ENCODE results near the gene FUCA1. TPM values are rescaled to one million over a fixed set of nuclear protein-coding genes. Genes with fewer than 3 reads are reported as not detected.
A peak's percentile ranks its signal among the peaks of the same experiment; 100 is the strongest.
"Not testable (repeated sequence)": the region's sequence is repeated elsewhere in the genome, so short reads cannot be mapped to it uniquely, and the experiment has no call there.

FUCA1 gene
- total and polyA plus RNA-seq, 3 experiments from 2014 or later, result 14.1 to 17.2 (median 15.7) TPM

DNA sequence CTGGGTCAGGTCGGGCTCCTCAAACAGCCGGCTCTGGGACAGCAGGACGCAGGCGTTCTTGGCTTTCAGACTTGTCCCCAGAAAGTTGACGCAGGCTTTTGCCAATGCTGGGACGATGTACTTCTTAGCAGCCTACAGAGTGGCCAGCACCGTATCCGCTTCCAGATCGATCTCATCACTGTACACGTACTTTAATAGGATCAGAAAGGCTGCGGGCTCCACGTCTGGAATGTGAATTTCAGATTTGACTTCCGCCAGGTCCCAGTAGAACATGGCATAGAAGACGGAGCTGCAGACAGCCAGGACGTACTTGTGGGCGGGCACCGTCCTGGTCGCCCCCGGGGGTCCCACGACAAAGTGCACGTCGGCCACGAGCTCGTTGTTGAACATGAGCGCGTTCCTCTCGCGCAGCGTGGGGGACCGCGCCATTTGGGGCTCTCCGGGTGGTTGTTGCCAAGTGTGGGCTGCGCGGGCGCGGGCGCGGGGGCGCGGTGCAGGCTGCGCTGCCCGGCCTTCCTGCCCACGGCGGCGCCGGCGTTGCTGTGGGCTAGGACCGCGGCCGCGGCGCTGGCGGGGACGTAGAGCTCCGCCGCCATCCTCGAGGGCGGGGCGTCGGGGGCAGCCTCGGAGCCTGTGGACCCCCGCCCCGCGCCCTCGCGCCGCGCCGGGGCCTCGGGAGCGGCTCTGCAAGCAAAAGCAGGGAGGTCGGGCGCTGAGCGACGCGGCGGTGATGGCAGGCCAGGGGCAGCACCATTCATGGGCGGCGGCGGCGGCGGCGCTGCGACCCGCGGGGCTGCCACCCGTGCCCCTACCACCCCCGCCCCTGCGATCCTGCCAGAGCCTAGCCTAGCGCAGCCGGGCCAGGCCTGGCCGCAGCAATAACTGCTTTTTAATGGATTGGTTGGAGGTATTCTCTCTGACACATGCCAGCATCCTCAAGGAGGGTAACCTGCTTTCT lies 34.5 kb upstream of the FUCA1 start:
- Mint-ChIP-seq H3K27me3 (peaks cover 7 to 32% of the 10 kb centered on the region in 2 donors), H3K27ac (no peak overlapping the region), H3K4me1 (peaks cover 24 to 29% (median 29%) of the 10 kb centered on the region in 3 donors), H3K9me3 (no peaks in the 10 kb centered on the region), H3K36me3 (no peaks in the 10 kb centered on the region), H3K4me3 (peak overlapping the region in 1 of 7 donors; percentile 74)
- Histone ChIP-seq H3K9me3 (ENCODE audit: low read length) (no peaks in the 10 kb centered on the region), H3K4me3 (ENCODE audit: low read length) (no peak overlapping the region), H3K4me1 (ENCODE audit: insufficient read depth, low read length) (peaks cover 6% of the 10 kb centered on the region), H3K36me3 (ENCODE audit: insufficient read depth, low read length) (no peaks in the 10 kb centered on the region), H3K27ac (ENCODE audit: low read depth, low read length) (no peak overlapping the region), H3K27me3 (ENCODE audit: insufficient read depth, low read length, poor library complexity, severe bottlenecking) (no peaks in the 10 kb centered on the region)
- DNase-seq, result no peak
- CTCF ChIA-PET, result interaction anchor here (0.5 kb wide), 1 partner anchor 117 kb away, joined by 3 read pairs; no protein-coding TSS in a partner anchor
- POLR2A ChIA-PET, result no interaction called here

DNA sequence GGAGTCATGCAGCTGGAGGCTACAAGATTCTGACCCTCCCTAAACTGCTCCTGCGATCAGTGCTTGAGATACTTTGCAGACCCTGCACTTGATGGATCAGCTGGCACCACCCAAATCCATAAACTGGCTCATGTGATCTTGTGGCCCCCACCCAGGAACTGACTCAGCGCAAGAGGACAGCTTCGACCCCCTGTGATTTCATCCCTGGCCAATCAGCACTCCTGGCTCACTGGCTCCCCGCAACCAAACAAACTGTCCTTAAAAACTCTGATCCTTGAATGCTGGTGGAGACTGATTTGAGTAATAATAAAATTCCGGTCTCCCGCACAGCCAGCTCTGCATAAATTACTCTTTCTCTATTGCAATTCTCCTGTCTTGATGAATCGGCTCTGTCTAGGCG lies 31.9 kb upstream of the FUCA1 start:
- Mint-ChIP-seq H3K27me3 (peaks cover 11 to 22% of the 10 kb centered on the region in 2 donors), H3K27ac (peak overlapping the region in 5 of 8 donors; percentile 7 to 95 (median 78)), H3K4me1 (peaks cover 34 to 37% (median 37%) of the 10 kb centered on the region in 3 donors), H3K4me3 (peak overlapping the region in 1 of 7 donors; percentile 9)
- POLR2A ChIA-PET; H3K9me3 Mint-ChIP-seq; H3K27me3 ChIP-seq (ENCODE audit: insufficient read depth, low read length, poor library complexity, severe bottlenecking); CTCF ChIA-PET; H3K36me3 ChIP-seq (ENCODE audit: insufficient read depth, low read length); H3K36me3 Mint-ChIP-seq; DNase-seq; H3K4me3 ChIP-seq (ENCODE audit: low read length); H3K27ac ChIP-seq (ENCODE audit: low read depth, low read length); H3K9me3 ChIP-seq (ENCODE audit: low read length): not testable (repeated sequence)
- peaks cover 21% of the 10 kb centered on the region for H3K4me1 ChIP-seq (ENCODE audit: insufficient read depth, low read length)

DNA sequence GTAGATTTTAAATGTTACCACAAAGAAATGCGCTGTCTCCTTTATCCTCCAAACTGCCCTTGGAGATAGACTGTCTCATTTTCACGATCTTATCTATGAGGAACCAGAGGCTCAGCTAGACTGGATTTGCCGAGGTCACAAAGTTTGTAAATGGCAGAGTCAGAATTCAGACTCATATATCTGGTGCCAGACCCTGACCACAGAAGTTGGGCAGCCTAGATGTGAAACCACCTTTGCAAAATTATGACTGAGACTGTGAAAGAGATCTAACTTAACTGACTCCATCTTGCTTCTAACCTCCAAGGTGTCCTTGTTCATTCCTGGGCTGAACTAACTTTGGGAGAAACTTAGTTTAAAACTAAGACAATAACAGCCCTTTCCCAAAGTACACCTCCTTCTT lies 31.0 kb upstream of the FUCA1 start:
- Mint-ChIP-seq H3K9me3 (no peaks in the 10 kb centered on the region), H3K4me1 (peaks cover 27 to 31% (median 31%) of the 10 kb centered on the region in 3 donors), H3K4me3 (peak overlapping the region in 3 of 7 donors; percentile 20 to 54 (median 41)), H3K36me3 (no peaks in the 10 kb centered on the region), H3K27me3 (peaks cover 7 to 15% of the 10 kb centered on the region in 2 donors), H3K27ac (peak overlapping the region in 5 of 8 donors; percentile 8 to 74 (median 39))
- no peak for DNase-seq
- ChIA-PET CTCF (no interaction called here), POLR2A (no interaction called here)
- Histone ChIP-seq H3K4me3 (ENCODE audit: low read length) (no peak overlapping the region), H3K27me3 (ENCODE audit: insufficient read depth, low read length, poor library complexity, severe bottlenecking) (no peaks in the 10 kb centered on the region), H3K27ac (ENCODE audit: low read depth, low read length) (no peak overlapping the region), H3K4me1 (ENCODE audit: insufficient read depth, low read length) (peaks cover 16% of the 10 kb centered on the region), H3K36me3 (ENCODE audit: insufficient read depth, low read length) (no peaks in the 10 kb centered on the region), H3K9me3 (ENCODE audit: low read length) (no peaks in the 10 kb centered on the region)

DNA sequence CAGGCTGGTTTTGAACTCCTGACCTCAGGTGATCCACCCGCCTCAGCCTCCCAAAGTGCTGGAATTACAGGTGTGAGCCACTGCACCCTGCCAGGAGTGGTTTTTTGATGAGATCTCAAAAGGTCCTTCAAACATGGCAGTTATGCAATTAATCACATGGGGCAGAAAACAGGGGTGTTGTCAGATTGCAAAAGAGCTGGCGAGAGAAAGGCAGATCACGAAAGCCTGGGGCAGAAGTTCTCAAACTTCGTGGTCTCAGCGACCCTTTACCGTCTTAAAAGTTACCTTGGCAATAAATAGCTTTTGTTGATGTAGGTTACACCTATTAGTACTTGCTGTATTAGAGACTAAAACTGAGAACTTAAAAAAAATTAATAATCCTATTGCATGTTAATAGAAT lies 29.0 kb upstream of the FUCA1 start:
- Mint-ChIP-seq H3K27me3 (peaks cover 5 to 10% of the 10 kb centered on the region in 2 donors), H3K4me1 (peaks cover 27 to 28% (median 28%) of the 10 kb centered on the region in 3 donors), H3K9me3 (no peaks in the 10 kb centered on the region), H3K27ac (peak overlapping the region in 4 of 8 donors; percentile 3 to 87 (median 48)), H3K36me3 (peaks cover 0 to under 1% (median 0%) of the 10 kb centered on the region in 3 donors), H3K4me3 (peak overlapping the region in 4 of 7 donors; percentile 36 to 69 (median 61))
- no peak for DNase-seq
- ChIA-PET CTCF (interaction anchor here (1.3 kb wide), 1 partner anchor 19 kb away, joined by 5 read pairs; no protein-coding TSS in a partner anchor), POLR2A (no interaction called here)
- no peaks in the 10 kb centered on the region for H3K36me3 ChIP-seq (ENCODE audit: insufficient read depth, low read length)
- peaks cover 16% of the 10 kb centered on the region for H3K4me1 ChIP-seq (ENCODE audit: insufficient read depth, low read length)
- no peaks in the 10 kb centered on the region for H3K9me3 ChIP-seq (ENCODE audit: low read length)
- H3K4me3 ChIP-seq (ENCODE audit: low read length), result no peak overlapping the region
- H3K27ac ChIP-seq (ENCODE audit: low read depth, low read length), result no peak overlapping the region
- no peaks in the 10 kb centered on the region for H3K27me3 ChIP-seq (ENCODE audit: insufficient read depth, low read length, poor library complexity, severe bottlenecking)

DNA sequence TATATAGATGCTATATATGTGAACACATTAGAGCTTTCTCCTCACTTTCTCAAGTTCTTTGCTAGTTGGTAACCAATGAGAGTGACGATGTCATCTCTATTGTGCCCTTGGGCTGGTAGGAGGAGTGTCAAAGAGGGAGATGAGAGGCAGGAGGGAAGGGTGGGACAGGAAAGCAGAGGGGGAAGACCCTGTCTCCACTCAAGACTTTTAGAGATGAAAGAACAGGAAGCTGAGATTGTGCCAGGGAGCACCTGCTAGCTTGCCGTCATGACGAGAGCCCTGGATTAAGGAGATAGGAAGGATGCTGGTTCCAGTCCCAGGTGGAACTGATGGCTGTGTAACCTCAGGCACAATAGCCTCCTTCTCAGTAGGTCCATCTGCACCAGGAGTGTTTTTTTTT lies 28.4 kb upstream of the FUCA1 start:
- peak in 2 of 5 donors; percentile 16 to 46 for DNase-seq
- Histone ChIP-seq H3K36me3 (ENCODE audit: insufficient read depth, low read length) (no peaks in the 10 kb centered on the region), H3K4me3 (ENCODE audit: low read length) (no peak overlapping the region), H3K4me1 (ENCODE audit: insufficient read depth, low read length) (peaks cover 16% of the 10 kb centered on the region), H3K9me3 (ENCODE audit: low read length) (no peaks in the 10 kb centered on the region), H3K27ac (ENCODE audit: low read depth, low read length) (no peak overlapping the region), H3K27me3 (ENCODE audit: insufficient read depth, low read length, poor library complexity, severe bottlenecking) (no peaks in the 10 kb centered on the region)
- Mint-ChIP-seq H3K4me1 (peaks cover 27 to 30% (median 28%) of the 10 kb centered on the region in 3 donors), H3K4me3 (peak overlapping the region in 4 of 7 donors; percentile 13 to 61 (median 48)), H3K36me3 (peaks cover 0 to 5% (median 0%) of the 10 kb centered on the region in 3 donors), H3K9me3 (no peaks in the 10 kb centered on the region), H3K27ac (peak overlapping the region in 7 of 8 donors; percentile 30 to 87 (median 68)), H3K27me3 (peaks cover 5 to 6% of the 10 kb centered on the region in 2 donors)
- ChIA-PET CTCF (interaction anchor here (1.3 kb wide), 1 partner anchor 20 kb away, joined by 5 read pairs; no protein-coding TSS in a partner anchor), POLR2A (interaction anchor here (0.6 kb wide), 1 partner anchor 11 kb away, joined by 3 read pairs; no protein-coding TSS in a partner anchor)

DNA sequence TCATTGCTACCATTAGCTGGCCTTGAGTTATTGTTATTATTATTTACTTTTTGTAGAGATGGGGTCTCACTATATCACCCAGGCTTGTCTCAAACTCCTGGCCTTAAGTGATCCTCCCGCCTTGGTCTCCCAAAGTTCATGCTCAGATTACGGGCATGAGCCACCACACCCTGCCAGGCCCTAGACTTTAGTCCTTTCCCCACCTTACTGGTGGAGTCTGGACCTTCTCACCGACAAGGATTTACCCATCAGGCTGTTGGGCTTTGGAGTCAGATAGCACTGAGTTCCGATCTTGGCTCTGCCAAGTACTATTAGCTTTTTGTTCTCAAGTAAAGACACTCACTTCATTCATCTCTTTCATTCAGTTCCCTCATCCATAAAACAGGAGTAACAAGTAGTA lies 27.9 kb upstream of the FUCA1 start:
- peaks cover 27 to 30% (median 28%) of the 10 kb centered on the region in 3 donors for H3K4me1 Mint-ChIP-seq

DNA sequence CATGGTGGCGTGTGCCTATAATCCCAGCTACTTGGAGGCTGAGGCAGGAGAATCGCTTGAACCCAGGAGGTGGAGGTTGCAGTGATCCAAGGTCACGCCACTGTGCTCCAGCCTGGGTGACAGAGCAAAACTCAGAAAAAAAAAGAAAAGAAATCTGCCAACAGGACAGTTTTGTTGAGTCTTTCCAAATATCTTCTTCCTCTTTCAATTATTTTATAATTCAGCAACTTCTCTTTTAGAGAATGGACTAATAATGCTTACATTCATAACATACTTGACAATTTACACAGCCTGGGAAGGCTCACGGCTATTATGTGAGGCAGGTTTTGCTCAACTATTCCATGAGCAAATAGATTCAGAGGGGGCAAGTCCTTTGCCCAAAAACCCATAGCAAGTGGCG lies 27.0 kb upstream of the FUCA1 start:
- no peaks in the 10 kb centered on the region for H3K36me3 ChIP-seq (ENCODE audit: insufficient read depth, low read length)
- peak overlapping the region in 1 of 8 donors; percentile 65 for H3K27ac Mint-ChIP-seq
- ChIA-PET CTCF (no interaction called here), POLR2A (no interaction called here)
- H3K36me3 Mint-ChIP-seq, result peaks cover 0 to 5% (median 0%) of the 10 kb centered on the region in 3 donors
- peaks cover 16% of the 10 kb centered on the region for H3K4me1 ChIP-seq (ENCODE audit: insufficient read depth, low read length)
- H3K4me3 Mint-ChIP-seq, result no peak overlapping the region
- peaks cover 23 to 26% (median 25%) of the 10 kb centered on the region in 3 donors for H3K4me1 Mint-ChIP-seq
- no peak overlapping the region for H3K27ac ChIP-seq (ENCODE audit: low read depth, low read length)
- no peak for DNase-seq
- H3K9me3 ChIP-seq (ENCODE audit: low read length), result no peaks in the 10 kb centered on the region
- H3K27me3 ChIP-seq (ENCODE audit: insufficient read depth, low read length, poor library complexity, severe bottlenecking), result no peaks in the 10 kb centered on the region
- peaks cover 2 to 4% of the 10 kb centered on the region in 2 donors for H3K27me3 Mint-ChIP-seq
- no peaks in the 10 kb centered on the region for H3K9me3 Mint-ChIP-seq
- H3K4me3 ChIP-seq (ENCODE audit: low read length), result no peak overlapping the region

More for the DNA sequence above, 27.9 kb upstream of the FUCA1 start:
- POLR2A ChIA-PET, result interaction anchor here (0.6 kb wide), 1 partner anchor 11 kb away, joined by 3 read pairs; no protein-coding TSS in a partner anchor
- Histone ChIP-seq H3K4me3 (ENCODE audit: low read length) (no peak overlapping the region), H3K27me3 (ENCODE audit: insufficient read depth, low read length, poor library complexity, severe bottlenecking) (no peaks in the 10 kb centered on the region), H3K27ac (ENCODE audit: low read depth, low read length) (no peak overlapping the region), H3K4me1 (ENCODE audit: insufficient read depth, low read length) (peaks cover 16% of the 10 kb centered on the region), H3K9me3 (ENCODE audit: low read length) (no peaks in the 10 kb centered on the region), H3K36me3 (ENCODE audit: insufficient read depth, low read length) (no peaks in the 10 kb centered on the region)
- H3K36me3 Mint-ChIP-seq, result peaks cover 0 to 5% (median 0%) of the 10 kb centered on the region in 3 donors
- peak overlapping the region in 2 of 7 donors; percentile 18 to 42 for H3K4me3 Mint-ChIP-seq
- CTCF ChIA-PET, result interaction anchor here (1.3 kb wide), 1 partner anchor 21 kb away, joined by 5 read pairs; no protein-coding TSS in a partner anchor
- no peak for DNase-seq
- H3K27me3 Mint-ChIP-seq, result peaks cover 4 to 5% of the 10 kb centered on the region in 2 donors
- no peaks in the 10 kb centered on the region for H3K9me3 Mint-ChIP-seq
- H3K27ac Mint-ChIP-seq, result peak overlapping the region in 4 of 8 donors; percentile 8 to 81 (median 54)

Measured in CD8-positive, alpha-beta memory T cell (primary cell).